Stimulated activated CD4-positive, alpha-beta T cell treated with anti-CD3 and anti-CD28 coated beads, Interleukin-4, amount 100 ng/mL, for 1 hour (primary cell): ENCODE data around the gene CTTNBP2.

Source experiments
- DNase-seq: peaks from one replicate; pipeline ENCODE4 v3.0.0-alpha.2; 2020

Gene CTTNBP2

DNA sequence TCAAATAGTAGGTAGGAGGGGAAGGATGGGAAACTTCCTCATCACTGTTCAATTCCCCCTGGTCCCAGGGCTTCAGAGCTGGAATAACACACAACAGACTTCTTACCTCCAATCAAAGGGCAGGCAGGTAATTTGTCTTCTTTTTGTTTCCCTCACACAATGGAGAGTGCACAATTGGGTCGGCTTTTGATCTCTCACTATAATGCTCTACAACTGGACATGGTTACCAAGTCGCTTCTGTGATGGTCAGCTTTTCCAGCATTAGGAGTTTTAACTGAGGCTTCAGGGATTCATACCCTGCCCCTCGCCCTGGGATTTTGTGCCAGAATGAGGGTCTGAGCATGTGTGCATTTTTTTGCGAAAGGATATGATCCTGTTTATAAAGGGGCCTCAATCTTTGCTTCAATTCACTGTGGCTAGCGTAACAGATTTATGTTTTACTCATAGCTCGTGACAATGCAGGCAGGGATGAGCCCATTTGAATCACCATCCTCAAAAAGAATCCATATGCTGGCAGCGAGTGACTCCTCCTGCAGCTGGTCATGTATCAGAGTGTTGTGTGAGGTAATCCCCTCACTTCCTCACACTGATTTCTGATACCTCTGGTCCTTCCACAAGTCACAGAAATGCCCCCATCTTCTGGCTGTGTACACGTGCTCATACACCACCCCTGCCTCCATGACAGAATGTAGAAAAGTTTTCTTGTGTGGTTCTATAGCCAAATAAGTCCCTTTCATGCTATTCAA lies 189.6 kb downstream of the CTTNBP2 start:
- no peak for DNase-seq

DNA sequence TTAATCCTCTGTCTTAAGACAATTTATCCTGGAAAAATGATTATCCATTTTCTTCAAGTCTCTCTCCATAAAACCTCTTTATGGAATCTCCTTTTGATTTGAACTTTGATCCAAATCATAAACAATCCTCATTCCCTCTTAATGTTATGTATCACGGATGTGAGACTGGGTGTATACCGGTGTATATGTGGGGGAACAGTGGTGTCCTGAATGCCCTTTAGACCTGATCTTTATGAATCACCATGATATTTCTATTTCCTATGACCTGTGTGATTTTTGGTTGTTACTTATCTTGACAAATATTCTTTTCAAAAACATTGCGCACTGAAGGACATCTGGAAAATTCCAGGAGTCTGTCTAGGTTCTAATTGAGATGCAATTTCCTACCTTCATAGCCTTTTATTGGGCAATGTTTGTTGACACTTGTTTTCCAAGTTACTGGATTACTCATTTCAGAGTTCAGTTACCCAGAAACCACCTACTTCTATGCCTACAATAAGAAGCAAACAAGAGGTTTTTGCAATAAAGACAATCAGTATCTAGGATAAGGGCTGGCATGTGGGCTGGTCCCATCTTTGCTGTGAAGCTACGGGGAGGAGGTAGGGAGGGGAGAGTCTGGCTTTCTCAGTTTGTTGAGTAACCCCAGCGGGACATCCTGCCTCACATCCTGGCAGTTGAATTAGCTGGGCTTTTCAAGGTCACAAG lies 190.4 kb downstream of the CTTNBP2 start:
- DNase-seq = no peak

DNA sequence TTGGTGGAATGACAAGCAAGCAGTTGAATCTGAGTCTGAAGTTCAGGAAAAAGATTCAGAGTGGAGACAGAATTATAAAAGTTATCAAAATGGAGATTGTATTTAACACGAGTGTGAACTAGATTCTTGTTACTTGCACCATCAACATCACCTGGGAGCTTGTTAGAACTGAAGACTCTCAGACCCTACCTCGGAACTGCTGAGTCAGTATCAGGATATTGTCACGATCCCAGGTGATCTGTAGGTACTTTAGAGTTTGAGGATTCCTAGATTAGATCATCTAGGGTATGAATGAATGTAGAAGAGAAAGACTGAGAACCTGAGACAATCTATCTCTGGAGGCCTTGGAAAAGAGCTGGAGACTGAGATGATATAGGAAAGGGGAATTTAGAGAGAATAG lies 194.1 kb downstream of the CTTNBP2 start:
- no peak for DNase-seq

DNA sequence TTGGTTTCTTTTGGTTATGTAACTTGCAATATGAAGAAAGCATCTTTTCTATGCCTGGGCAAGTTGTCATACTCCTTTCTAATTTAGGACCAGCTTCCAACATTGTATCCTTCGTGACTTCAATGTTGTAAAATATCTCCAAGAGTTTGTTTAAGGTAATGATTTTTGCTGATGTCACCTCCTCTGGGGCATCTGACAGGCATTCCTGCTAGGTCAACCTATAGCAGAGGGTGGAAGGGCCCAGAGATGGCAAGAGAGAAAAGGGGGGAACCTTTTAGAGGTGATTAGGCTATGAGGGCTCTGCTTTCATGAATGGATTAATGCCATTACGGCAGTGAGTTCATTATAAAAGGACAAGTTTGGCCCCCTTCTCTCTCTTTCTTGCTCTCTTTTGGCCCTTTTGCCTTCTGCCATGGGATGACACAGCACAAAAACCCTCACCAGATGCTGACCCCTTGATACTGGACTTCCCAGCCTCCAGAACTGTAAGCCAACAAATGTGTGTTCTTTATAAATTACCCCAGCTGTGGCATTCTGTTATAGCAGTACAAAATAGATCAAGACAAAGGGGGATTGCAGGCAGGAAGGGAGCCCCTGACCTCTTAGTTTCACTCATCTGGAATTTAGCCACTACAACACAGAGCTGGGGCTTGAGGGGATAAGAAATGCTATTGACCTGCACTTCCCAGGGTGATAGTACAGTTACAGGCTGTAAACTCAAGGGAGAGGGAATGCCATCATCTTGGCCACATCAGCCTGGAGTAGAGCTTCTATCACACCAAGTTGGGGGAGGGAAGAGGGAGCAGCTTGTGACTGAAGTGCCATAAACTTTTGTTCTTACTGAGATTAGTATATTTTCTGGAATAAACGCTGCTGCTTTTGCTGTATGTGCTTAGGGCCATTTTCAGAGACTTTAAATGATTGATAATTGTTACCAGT lies 197.5 kb downstream of the CTTNBP2 start:
- DNase-seq = no peak

DNA sequence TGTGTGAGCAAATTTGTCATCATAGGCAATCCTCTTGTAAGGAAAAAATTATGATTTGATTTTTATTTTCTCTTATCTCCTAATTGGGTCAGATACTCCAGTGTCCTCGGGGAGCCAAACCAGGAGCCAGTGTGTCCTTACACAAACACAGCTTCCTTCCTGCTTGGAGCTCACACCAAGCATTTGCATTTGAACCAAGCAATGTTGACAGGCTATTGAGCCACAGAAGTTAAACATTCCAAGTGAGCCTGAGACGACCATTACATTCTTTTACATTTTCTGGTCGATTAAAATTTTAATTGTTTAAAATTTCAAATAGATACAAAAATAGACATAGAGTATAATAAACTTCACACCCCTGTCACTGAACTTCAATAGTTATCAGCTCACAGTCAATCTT lies 198.6 kb downstream of the CTTNBP2 start:
- DNase-seq = no peak

DNA sequence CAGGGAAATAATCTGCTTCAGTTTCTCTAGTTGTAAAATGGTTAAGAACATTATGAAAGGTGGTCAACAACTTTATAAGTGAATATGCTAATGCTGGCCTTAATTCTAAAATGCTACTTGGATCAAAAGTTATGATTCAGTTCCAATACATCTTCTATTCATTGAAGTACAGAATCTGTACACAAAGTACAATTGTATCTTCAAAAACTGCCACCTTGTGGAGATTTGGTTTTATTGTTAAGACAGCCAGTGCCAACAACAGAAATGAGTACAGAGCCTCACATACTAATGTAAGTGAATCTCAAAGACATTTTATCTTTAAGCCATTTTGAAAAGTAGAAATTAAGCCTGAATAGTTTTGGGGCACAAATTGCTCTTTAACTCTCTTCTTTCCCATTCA lies 199.4 kb downstream of the CTTNBP2 start:
- DNase-seq = no peak

DNA sequence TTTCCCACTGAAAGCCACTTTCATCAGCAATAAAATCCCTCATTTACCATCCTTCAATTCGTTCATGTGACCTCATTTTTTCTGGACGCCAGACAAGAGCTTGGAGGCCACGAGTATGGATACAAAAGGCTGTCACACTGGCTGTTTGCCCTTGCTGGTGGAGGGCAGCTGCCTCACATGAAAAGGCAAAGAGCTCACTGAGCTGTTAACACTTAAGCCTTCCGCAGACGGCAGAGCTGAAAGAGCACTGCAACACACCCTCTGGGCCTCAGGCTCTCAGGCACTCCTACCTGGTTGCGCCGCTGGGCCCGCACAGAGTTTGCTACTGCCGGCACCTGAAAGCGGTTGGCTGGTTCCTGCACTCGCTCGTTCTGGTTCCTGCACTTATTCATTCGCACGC lies 199.9 kb downstream of the CTTNBP2 start:
- DNase-seq = no peak

DNA sequence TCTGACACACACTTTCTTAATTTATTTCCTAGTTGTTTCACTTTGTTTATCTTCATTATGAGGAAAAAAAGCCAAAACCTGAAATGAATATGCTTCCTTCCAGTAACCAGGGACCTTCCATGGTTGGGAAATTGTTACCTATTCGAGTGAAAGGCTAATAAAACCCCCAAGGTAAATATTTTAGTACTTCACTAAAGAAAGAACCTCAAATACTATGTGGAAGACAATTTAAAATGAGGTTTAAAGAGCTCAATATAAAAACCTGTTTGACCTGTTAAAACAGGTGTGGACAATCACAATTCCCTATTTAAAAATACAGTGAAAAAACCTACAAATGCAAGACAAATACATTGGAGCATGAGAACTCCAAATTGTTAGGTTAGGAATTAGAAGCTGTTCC lies 200.8 kb downstream of the CTTNBP2 start:
- no peak for DNase-seq

DNA sequence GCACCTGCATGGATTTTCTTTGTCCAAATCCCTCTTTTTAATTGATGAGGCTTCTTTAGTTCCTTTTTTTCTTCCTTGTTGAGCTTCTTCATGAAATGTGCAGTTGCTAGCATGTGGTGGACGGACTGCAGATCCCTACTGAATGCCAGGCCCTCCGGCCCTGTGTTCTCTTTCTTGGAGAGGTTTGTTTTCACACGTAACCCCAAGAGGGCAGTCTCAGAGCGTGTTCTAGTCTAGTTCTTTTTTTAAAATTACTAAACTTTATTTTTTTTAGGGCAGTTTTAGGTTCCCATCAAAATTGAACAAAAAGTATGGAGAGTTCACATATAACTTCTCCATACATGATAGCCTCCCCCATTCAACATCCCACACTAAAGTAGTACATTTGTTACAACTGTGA lies 203.4 kb downstream of the CTTNBP2 start:
- no peak for DNase-seq

DNA sequence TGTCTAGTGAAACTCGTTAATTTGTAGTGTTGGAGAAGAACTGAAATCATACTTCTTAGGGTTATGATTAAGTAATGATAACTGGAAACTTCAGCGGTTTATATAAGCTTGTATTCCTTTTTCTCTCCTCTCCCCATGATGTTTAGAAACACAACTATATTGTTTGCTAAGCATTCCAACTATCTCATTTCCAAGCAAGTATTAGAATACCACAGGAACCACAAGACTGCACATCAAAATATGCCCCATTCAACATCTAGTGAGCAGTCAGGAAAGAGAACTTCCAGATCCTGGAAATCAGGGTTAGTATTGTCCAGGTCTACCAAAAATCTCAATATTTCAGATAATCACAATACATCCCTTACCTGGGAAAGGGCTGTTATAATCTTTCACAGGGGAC lies 205.8 kb downstream of the CTTNBP2 start:
- DNase-seq = no peak

DNA sequence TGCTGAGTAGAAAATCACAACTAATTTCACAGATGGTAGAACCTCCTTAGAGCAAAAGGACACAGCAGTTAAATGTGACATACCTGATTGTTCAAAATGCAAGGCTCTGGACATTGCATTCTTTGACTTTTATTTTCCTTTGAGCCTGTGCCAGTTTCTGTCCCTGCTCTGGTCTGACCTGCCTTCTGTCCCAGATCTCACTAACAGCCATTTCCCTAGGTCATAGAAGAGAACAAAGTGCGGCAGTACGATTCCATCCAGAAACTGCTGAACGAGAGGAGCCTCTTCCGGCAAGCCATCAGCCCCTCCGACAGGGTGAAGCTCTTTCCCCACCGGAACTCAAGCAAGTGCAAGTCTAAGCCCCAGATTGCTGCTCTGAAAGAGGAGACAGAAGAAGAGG lies 206.6 kb downstream of the CTTNBP2 start:
- no peak for DNase-seq

DNA sequence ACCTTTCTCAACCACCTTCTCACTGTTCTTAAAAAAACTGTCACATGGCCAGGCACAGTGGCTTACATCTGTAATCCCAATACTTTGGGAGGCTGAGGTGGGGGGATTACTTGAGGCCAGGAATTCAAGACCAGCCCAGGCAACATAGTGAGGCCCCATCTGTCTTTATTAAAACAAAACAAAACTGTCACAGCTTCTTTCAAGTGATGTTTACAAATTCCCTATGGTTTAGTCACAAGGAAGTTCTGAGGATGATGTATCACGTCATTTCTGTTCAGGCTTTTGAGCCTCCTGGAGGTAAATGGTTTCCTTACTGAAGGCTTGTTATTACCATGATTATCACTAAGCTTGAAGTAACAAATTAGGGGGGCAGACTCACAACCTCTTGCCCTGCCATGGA lies 207.2 kb downstream of the CTTNBP2 start:
- no peak for DNase-seq

DNA sequence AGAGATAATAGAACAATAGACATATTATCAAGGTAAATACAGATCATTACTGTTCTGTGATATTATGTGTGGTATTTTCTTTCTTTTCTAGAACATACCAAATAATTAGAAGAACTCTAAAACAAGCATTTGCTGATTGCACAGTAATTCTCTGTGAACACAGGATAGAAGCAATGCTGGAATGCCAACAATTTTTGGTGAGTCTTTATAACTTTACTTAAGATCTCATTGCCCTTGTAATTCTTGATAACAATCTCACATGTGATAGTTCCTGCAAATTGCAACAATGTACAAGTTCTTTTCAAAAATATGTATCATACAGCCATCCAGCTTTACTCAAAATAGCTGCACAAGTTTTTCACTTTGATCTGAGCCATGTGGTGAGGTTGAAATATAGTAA lies 207.9 kb downstream of the CTTNBP2 start:
- no peak for DNase-seq

DNA sequence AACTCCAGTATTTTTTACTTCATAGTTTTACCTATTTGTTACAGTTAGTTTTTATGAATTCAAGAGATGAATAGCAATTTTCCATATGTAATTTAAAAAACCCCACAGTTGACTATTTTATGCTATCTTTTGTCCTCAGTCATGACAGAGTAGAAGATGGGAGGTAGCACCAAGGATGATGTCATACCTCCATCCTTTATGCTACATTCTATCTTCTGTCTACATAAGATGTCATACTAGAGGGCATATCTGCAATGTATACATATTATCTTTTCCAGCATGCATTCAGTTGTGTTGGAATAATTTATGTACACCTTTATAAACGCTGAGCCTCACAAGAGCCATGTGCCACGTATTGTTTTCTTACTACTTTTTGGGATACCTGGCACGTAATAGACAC lies 209.2 kb downstream of the CTTNBP2 start:
- no peak for DNase-seq

DNA sequence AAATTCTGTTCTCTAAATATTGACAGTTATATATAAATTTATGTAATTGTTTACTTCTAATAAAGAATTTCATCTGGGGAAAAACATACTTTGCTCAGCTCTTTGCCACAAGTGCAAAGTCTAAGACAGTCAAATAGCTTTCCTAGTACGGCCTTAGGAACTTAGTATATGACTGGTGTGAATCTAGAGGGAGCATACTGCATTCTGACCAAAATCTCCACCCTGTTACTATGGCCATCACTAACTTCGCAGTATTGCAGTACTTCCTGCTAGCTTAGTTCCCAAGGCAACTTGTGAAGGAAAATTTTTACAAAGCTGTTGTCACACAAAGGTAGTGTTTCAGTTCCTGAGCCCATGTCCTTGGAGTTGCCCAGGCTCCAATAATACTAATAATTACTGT lies 211.9 kb downstream of the CTTNBP2 start:
- DNase-seq = no peak
